GM19035 (cell line): Measurements from ENCODE around the gene CRNKL1.
A peak's percentile ranks its signal among the peaks of the same experiment; 100 is the strongest.

Experiments used
- ATAC-seq: cut with Tn5 transposase; IDR thresholded peaks from one replicate; pipeline ENCODE4 v1.9.1; 2021; ENCODE audit not compliant: unreplicated experiment

CRNKL1 gene

GRCh38 chr20:20063941-20064702, 11.9 kb upstream of the CRNKL1 start:
- ATAC-seq = no peak

DNA sequence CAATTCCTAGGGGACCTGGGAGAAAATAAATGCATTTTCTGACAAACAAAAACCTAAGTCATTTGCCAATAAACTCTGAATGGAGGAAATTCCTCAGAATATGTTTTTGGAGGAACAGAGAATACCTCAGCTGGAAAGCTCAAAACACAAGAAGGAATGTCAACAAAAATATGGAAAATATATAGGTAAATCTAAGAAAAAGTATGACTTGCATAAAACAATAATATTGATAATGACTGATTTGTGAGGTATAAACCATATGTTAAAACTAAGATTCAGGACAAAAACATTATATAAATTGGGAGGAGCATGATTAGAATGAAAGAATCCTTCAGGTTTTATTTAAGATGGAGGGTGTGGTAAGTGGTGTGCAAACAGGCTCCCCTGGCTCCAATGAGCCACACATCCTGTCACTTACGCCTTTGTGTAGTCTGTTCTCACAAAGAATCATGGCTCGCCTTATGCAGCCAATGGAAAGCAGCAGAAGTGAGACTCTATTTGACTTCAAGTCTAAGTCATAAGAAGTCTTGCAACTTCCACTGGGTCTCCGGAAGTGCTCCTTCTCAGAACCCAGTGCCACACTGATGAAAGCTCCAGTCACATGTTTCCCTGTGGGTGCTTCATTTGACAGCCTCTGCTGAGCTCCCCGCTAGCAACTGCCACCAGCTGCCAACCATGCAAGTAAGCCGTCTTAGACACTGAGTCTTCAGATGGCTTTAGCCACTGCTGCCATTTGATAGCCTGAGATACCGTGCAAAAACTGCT, 8.2 kb upstream of the CRNKL1 start:
- ATAC-seq = no peak

DNA sequence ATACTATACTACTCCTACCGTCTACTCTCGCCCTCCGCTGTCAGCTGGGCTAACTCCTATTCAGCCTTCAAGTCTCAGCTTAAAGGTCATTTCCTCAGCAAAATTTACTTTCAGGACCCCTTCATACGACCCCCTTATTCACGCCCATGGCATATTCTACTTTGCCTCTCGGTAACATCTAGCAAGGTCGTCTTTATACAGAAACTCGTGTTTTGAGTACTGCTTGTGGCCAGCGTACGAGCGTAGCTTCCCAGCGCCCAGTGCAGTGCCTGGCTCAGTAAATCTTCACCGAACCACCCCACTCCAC, 546 bp downstream of the CRNKL1 start:
- no peak for ATAC-seq

GRCh38 chr20:20039752-20040387, 12.4 kb downstream of the CRNKL1 start:
- ATAC-seq = no peak

DNA sequence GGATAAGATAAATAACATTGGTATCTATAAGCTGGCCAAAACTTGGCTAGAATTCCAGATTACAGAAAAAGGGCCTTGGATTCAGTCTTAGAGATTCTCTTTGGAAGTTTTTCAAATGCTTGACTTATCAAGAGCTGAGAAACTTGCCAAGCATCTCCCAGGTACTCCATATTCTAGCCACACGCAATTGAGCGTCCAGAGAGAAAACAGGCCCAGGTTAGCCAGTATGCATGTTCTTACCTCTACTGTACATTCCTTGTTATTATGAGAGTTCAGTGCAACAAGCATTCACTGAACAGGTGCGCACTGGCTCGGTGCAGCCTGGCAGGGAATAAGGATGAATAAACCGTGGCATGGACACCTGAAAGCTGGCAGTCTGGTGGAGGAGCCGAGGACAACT, 13.7 kb downstream of the CRNKL1 start:
- ATAC-seq = no peak

DNA sequence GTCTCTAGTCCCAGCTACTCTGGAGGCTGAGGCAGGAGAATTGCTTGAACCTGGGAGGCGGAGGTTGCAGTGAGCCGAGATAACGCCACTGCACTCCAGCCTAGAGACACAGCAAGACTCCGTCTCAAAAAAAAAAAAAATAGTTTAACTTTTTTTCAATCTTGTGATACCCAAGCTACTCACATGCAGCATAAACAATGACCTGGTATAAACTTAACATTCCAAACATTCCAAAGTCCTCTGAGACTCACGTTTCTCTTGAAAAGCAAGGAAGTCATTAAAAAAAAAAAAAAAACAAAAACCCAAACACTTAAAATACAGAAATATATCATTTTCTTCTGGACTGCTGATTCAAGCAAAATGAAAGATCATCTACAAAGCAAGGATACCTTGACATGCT, 14.3 kb downstream of the CRNKL1 start:
- ATAC-seq = no peak

GRCh38 chr20:20036756-20037155, 15.5 kb downstream of the CRNKL1 start:
- no peak for ATAC-seq

- ATAC-seq = no peak
These were observed 17.8 kb downstream of the CRNKL1 start for GRCh38 chr20:20034486-20034885.

- no peak for ATAC-seq
These were observed 20.5 kb downstream of the CRNKL1 start for GRCh38 chr20:20031790-20032189.

- ATAC-seq = no peak
These were observed 25.0 kb downstream of the CRNKL1 start for GRCh38 chr20:20027284-20027683.

- no peak for ATAC-seq
These were observed 27.3 kb downstream of the CRNKL1 start for GRCh38 chr20:20024942-20025341.

GRCh38 chr20:20023395-20023794, 28.9 kb downstream of the CRNKL1 start:
- no peak for ATAC-seq

DNA sequence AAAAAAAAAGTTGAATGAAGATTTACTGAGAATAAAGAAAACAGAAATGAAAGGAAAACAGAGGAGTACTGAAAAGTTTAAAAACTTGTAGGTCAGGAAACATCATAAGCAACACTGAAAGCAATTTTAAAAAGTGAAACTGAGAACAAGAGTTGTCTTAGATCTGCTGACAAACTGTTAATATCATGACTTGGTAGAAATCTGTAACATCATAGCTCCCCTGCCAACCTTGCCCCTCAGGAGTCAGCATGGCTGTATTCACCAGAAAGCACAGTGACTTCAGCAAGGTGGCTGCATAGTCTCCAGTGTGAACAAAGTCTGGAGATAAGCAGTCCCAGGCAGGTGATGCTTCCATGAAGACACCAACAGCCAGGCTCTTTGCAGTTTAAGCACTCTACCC, 29.8 kb downstream of the CRNKL1 start:
- peak; percentile 63 for ATAC-seq

DNA sequence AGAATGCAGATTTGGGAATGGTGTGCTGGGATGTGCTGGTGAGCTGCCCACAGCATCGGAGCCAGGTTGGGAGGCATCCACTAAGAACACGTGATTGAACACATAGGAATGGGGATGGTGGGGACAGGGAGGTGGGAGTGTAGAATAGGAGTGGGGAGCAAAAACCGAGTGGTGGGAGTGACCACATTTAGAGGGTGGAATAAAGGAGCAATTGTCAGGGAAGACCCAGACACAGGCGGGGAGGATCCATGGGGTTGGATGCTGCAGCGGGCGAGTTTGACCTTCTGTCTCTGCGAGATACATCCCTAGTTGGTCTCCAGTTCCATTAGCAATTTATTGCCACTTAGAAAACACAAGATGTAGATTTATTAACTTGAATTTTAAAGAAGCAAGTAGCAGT, 30.4 kb downstream of the CRNKL1 start:
- no peak for ATAC-seq

DNA sequence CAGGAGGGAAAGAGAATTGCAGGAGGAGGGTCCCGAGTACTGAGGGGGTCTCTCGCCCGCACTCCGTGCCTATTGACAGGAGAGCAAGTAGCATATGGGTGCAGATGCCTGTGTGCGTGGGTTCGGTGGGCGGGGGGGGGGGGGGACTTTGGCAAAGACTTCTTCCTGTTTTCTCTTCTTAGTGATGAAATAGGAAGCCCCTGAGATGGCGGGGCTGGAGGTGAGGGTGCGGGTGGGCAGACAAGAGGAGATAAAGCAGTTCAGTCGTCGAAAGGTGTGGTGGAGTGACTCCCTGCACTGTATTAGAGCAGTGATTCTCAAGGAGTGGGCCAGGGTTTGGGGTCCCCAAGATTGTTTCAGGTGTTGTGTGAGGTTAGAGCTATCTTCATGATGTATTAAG, 31.4 kb downstream of the CRNKL1 start:
- ATAC-seq = no peak

DNA sequence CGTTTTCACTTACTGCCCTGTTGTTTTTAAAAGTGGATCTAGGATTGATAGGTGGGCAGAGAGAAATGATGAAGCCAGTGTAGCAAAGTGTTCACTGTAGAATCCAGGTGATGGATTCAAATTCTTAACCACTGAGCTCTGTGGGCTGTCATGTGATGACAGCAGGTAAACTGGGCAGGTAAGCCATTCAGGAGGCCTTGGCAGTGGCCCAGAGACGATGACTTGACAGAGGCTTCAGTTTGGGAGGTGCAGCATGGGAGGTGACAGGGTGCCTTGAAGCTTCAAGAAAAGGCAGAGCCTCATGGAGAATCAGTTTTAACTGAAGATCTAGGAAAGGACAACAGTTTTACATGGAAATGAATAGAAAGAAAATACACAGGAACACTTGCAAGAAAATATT, 33.1 kb downstream of the CRNKL1 start:
- no peak for ATAC-seq

DNA sequence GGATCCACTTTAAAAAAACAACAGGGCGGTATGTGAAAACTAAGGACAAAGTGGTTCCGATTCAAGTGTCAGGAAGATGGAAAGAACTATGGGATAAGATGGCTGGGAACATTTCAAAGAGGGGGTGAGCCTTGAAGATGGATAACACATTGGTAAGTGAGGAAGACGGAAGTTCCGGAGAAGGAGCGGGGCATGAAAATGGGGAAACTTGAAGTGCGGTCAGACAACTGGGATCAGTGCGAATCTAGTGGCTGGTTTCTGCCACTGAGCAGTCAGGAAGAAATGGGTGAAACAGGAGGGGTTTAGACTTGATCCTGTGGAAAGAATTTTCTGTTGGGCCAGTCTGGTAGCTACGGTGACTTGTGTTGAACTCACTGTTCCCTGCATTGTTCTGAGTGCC, 33.9 kb downstream of the CRNKL1 start:
- no peak for ATAC-seq

GRCh38 chr20:20017844-20018185, 34.5 kb downstream of the CRNKL1 start:
- peak; percentile 2 for ATAC-seq

DNA sequence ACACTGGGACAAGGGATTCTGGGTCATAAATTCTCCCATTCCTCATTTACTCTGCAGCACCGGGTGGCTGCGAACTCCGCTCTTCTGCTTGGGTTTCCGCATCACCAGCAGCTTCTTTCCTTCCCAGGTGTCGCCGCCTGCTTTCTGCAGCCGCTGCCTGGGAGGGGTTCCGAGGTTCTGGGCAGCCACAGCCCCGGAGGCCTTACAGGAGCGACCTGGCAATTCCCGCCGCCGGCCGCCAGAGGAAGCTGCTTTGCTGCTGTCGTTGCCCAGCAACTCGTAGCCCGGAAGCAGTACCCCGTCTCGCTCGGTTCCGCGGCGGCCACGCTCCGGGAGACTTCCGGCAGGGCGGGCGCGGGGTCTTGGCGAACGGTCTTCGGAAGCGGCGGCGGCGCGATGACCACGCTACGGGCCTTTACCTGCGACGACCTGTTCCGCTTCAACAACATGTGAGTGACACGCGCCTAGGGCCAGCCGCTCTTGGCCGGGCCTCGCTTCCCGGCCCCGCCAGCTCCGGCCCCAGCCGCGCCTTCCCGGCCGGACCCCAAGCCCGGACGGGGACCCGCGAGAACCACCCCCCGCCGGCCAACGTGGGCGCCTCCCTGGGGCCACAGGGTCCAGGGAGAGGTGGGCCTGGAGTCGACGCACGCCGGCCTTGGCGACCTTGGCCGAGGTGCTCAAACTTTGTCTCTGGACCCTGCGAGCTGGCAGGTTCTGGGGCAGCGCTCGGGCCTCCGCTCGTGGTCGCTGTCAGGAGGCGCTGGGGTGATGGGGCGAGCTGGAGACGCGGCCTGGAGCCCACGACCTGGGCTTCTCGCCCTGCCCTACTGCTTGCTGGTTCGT, 35.0 kb downstream of the CRNKL1 start, which contains the start of gene NAA20:
NAA20 (plus strand) TSS at position 362 of the 843 bp plus-strand sequence; CDS start at position 397, 35 bp downstream.
- ATAC-seq = peak; percentile 99

- ATAC-seq = no peak
These were observed 37.6 kb downstream of the CRNKL1 start for GRCh38 chr20:20014659-20015058.

DNA sequence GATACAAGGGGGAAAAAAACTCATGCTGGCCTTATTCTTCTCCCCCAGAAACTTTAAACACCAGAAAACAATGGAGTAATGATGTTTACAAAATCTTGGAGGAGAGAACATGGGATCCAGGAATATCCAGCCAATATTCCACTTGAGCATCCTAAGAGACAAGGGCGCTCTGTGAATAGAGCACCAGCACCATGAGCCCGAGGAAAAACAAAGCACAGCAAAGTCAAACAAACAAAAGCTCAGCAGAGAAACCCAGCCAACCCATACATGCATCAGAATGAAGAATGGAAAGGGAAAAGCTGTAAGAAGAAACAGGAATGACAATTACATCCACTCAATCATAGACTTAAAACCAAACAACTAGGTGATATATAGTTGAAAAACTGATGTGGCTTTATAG, 39.7 kb downstream of the CRNKL1 start:
- ATAC-seq = no peak
